Measurements from ENCODE around the gene LYSMD2. TPM values are rescaled to one million over a fixed set of nuclear protein-coding genes. Genes with fewer than 3 reads are reported as not detected.
A peak's percentile ranks its signal among the peaks of the same experiment; 100 is the strongest.

LYSMD2 gene
- total RNA-seq, 1 experiment from 2014 or later, result 2.9 TPM

- Histone ChIP-seq H3K4me3 (ENCODE audit: low read depth, low read length, poor library complexity, severe bottlenecking) (no peak overlapping the region), H3K9me3 (ENCODE audit: low read depth, low read length, poor library complexity, severe bottlenecking) (no peaks in the 10 kb centered on the region), H3K27ac (ENCODE audit: low read depth, low read length, poor library complexity, severe bottlenecking) (no peak overlapping the region), H3K36me3 (ENCODE audit: insufficient read depth, low read length, poor library complexity, severe bottlenecking) (no peaks in the 10 kb centered on the region), H3K27me3 (replicated peaks; ENCODE audit: insufficient read depth, low read depth, low read length, poor library complexity) (no peaks in the 10 kb centered on the region), H3K4me1 (ENCODE audit: insufficient read depth, low read length, poor library complexity, severe bottlenecking) (no peaks in the 10 kb centered on the region)
- DNase-seq (ENCODE audit: low spot score), result peak; percentile 46
- ChIA-PET POLR2A (ENCODE audit: low non-redundant PET) (interaction anchor here (0.5 kb wide), 1 partner anchor 20 kb away, joined by 3 read pairs; no protein-coding TSS in a partner anchor), CTCF (interaction anchor here (0.5 to 1.0 kb wide), 2 partner anchors 101 to 296 kb away, joined by 3 read pairs; no protein-coding TSS in a partner anchor)
- BruUV-seq (replicated peaks), result no TSS peak
- peak; percentile 61 for TF ChIP-seq CTCF (conservative IDR thresholded peaks at IDR 0.05; ENCODE audit: low read depth, low read length)
- TF ChIP-seq EZH2 (IDR thresholded peaks at IDR 0.05; ENCODE audit: borderline replicate concordance, low read depth, low read length, poor library complexity, severe bottlenecking), result no peak
- intact Hi-C loops (cut with micrococcal nuclease; ENCODE audit: unreplicated experiment), result loop anchor here (5.0 to 10.0 kb wide), 6 partner anchors 120 to 952 kb away; no protein-coding TSS in a partner anchor
Measured at GRCh38 chr15:51782357-51782896, 45.0 kb upstream of the LYSMD2 start.

- TF ChIP-seq EZH2 (IDR thresholded peaks at IDR 0.05; ENCODE audit: borderline replicate concordance, low read depth, low read length, poor library complexity, severe bottlenecking) (no peak), CTCF (conservative IDR thresholded peaks at IDR 0.05; ENCODE audit: low read depth, low read length) (no peak)
- Histone ChIP-seq H3K36me3 (ENCODE audit: insufficient read depth, low read length, poor library complexity, severe bottlenecking) (no peaks in the 10 kb centered on the region), H3K9me3 (ENCODE audit: low read depth, low read length, poor library complexity, severe bottlenecking) (no peaks in the 10 kb centered on the region), H3K27ac (ENCODE audit: low read depth, low read length, poor library complexity, severe bottlenecking) (no peak overlapping the region), H3K27me3 (replicated peaks; ENCODE audit: insufficient read depth, low read depth, low read length, poor library complexity) (no peaks in the 10 kb centered on the region), H3K4me3 (ENCODE audit: low read depth, low read length, poor library complexity, severe bottlenecking) (no peak overlapping the region), H3K4me1 (ENCODE audit: insufficient read depth, low read length, poor library complexity, severe bottlenecking) (no peaks in the 10 kb centered on the region)
- CTCF ChIA-PET, result no interaction called here
- DNase-seq (ENCODE audit: low spot score), result no peak
- BruUV-seq (replicated peaks), result no TSS peak
- intact Hi-C loops (cut with micrococcal nuclease; ENCODE audit: unreplicated experiment), result loop anchor here (5.0 to 10.0 kb wide), 6 partner anchors 121 to 953 kb away; no protein-coding TSS in a partner anchor
- POLR2A ChIA-PET (ENCODE audit: low non-redundant PET), result no interaction called here
Measured at GRCh38 chr15:51781506-51781905, 44.1 kb upstream of the LYSMD2 start.

GRCh38 chr15:51780636-51781035 lies 43.2 kb upstream of the LYSMD2 start:
- CTCF ChIA-PET, result no interaction called here

More at GRCh38 chr15:51780636-51781035, 43.2 kb upstream of the LYSMD2 start:
- H3K27me3 ChIP-seq (replicated peaks; ENCODE audit: insufficient read depth, low read depth, low read length, poor library complexity), result no peaks in the 10 kb centered on the region
- POLR2A ChIA-PET (ENCODE audit: low non-redundant PET), result no interaction called here
- TF ChIP-seq EZH2 (IDR thresholded peaks at IDR 0.05; ENCODE audit: borderline replicate concordance, low read depth, low read length, poor library complexity, severe bottlenecking) (no peak), CTCF (conservative IDR thresholded peaks at IDR 0.05; ENCODE audit: low read depth, low read length) (no peak)
- intact Hi-C loops (cut with micrococcal nuclease; ENCODE audit: unreplicated experiment), result loop anchor here (5.0 to 10.0 kb wide), 6 partner anchors 122 to 954 kb away; no protein-coding TSS in a partner anchor
- BruUV-seq (replicated peaks), result no TSS peak
- no peak for DNase-seq (ENCODE audit: low spot score)
- H3K4me1 ChIP-seq (ENCODE audit: insufficient read depth, low read length, poor library complexity, severe bottlenecking), result no peaks in the 10 kb centered on the region
- H3K4me3 ChIP-seq (ENCODE audit: low read depth, low read length, poor library complexity, severe bottlenecking), result no peak overlapping the region
- H3K9me3 ChIP-seq (ENCODE audit: low read depth, low read length, poor library complexity, severe bottlenecking), result no peaks in the 10 kb centered on the region
- no peaks in the 10 kb centered on the region for H3K36me3 ChIP-seq (ENCODE audit: insufficient read depth, low read length, poor library complexity, severe bottlenecking)
- H3K27ac ChIP-seq (ENCODE audit: low read depth, low read length, poor library complexity, severe bottlenecking), result no peak overlapping the region
